Neuronal stem cell (in vitro differentiated cells): ENCODE data around the gene CCL11.

Experiments
- DNase-seq: peaks from one replicate; pipeline ENCODE4 v3.0.0-alpha.2; 2013; ENCODE audit warnings: low spot score
- H2AFZ ChIP-seq: one replicate; pipeline ENCODE4 v1.6.1; 2013; ENCODE audit warnings: mild to moderate bottlenecking, low read length, inconsistent platforms
- H2AK5ac ChIP-seq: 2 replicates; pipeline ENCODE4 v1.6.1; 2013; ENCODE audit warnings: low read depth, mild to moderate bottlenecking, inconsistent platforms, low read length, moderate library complexity, mixed read lengths
- H2BK120ac ChIP-seq: 2 replicates; pipeline ENCODE4 v1.6.1; 2013; ENCODE audit warnings: low read depth, mild to moderate bottlenecking, inconsistent platforms, low read length, moderate library complexity, mixed read lengths
- H2BK12ac ChIP-seq: one replicate; pipeline ENCODE4 v1.6.1; 2013; ENCODE audit warnings: low read length, inconsistent platforms
- H2BK15ac ChIP-seq: 2 replicates; pipeline ENCODE4 v1.6.1; 2013; ENCODE audit warnings: mild to moderate bottlenecking, low read length, inconsistent platforms, mixed read lengths
- H2BK5ac ChIP-seq: one replicate; pipeline ENCODE4 v1.6.1; 2013; ENCODE audit warnings: inconsistent platforms, mild to moderate bottlenecking, low read length, moderate library complexity
- H3K14ac ChIP-seq: one replicate; pipeline ENCODE4 v1.6.1; 2013; ENCODE audit warnings: low read length, inconsistent platforms
- H3K18ac ChIP-seq: 2 replicates; pipeline ENCODE4 v1.6.1; 2013; ENCODE audit warnings: low read length, inconsistent platforms
- H3K23ac ChIP-seq: 2 replicates; pipeline ENCODE4 v1.6.1; 2013; ENCODE audit warnings: low read depth, mild to moderate bottlenecking, mixed read lengths, low read length, inconsistent platforms; ENCODE audit not compliant: poor library complexity
- H3K27ac ChIP-seq: replicated peaks from 3 replicates; pipeline ENCODE4 v1.5.1; 2013; ENCODE audit warnings: low read length, inconsistent platforms
- H3K27me3 ChIP-seq, 3 experiments: 2 replicates each; pipeline ENCODE4 v1.6.1; 2013; ENCODE audit warnings: low read length in 3 of 3, mild to moderate bottlenecking in 2 of 3, inconsistent platforms in 1 of 3, low read depth in 1 of 3, mixed read lengths in 1 of 3, moderate library complexity in 1 of 3; ENCODE audit not compliant: control insufficient read depth in 3 of 3, insufficient read depth in 3 of 3
- H3K36me3 ChIP-seq, 2 donors: replicated peaks in 1 of 2; 2 replicates each; pipeline ENCODE4 v1.6.1; 2013; ENCODE audit warnings: low read length in 2 of 2; ENCODE audit not compliant: control insufficient read depth in 2 of 2, insufficient read depth in 2 of 2
- H3K4ac ChIP-seq: 2 replicates; pipeline ENCODE4 v1.6.1; 2013; ENCODE audit warnings: inconsistent platforms, mild to moderate bottlenecking, low read length, moderate library complexity
- H3K4me1 ChIP-seq, 2 donors: 1 replicate in 1 of 2; 2 replicates in 1 of 2; pipeline ENCODE4 v1.6.1; 2013; ENCODE audit warnings: low read length in 2 of 2, low read depth in 1 of 2; ENCODE audit not compliant: control insufficient read depth in 2 of 2, insufficient read depth in 1 of 2
- H3K4me2 ChIP-seq: one replicate; pipeline ENCODE4 v1.6.1; 2013; ENCODE audit warnings: mild to moderate bottlenecking, low read length, inconsistent platforms; ENCODE audit not compliant: insufficient read depth, poor library complexity, severe bottlenecking
- H3K4me3 ChIP-seq, 2 donors: 2 replicates each; pipeline ENCODE4 v1.5.1; 2013; ENCODE audit warnings: low read length in 2 of 2, mild to moderate bottlenecking in 2 of 2, inconsistent platforms in 1 of 2, moderate library complexity in 1 of 2
- H3K79me1 ChIP-seq: one replicate; pipeline ENCODE4 v1.6.1; 2013; ENCODE audit warnings: low read depth, mild to moderate bottlenecking, inconsistent platforms, low read length, moderate library complexity
- H3K9ac ChIP-seq: one replicate; pipeline ENCODE4 v1.6.1; 2013; ENCODE audit warnings: mild to moderate bottlenecking, low read depth, low read length, inconsistent platforms; ENCODE audit not compliant: poor library complexity
- H3K9me3 ChIP-seq, 2 donors: replicated peaks in 1 of 2; 2 replicates each; pipeline versions ENCODE3 to v1.6.1; 2013; ENCODE audit warnings: low read length in 2 of 2, mild to moderate bottlenecking in 2 of 2, inconsistent platforms in 1 of 2, low read depth in 1 of 2, mixed read lengths in 1 of 2, moderate library complexity in 1 of 2; ENCODE audit not compliant: control insufficient read depth in 2 of 2, insufficient read depth in 1 of 2
- H4K8ac ChIP-seq: one replicate; pipeline ENCODE4 v1.6.1; 2013; ENCODE audit warnings: low read depth, mild to moderate bottlenecking, inconsistent platforms, low read length, moderate library complexity
- H4K91ac ChIP-seq: one replicate; pipeline ENCODE4 v1.6.1; 2013; ENCODE audit warnings: low read length, low read depth, mild to moderate bottlenecking, inconsistent platforms; ENCODE audit not compliant: poor library complexity
- WGBS, 2 donors: extraction: QIAGEN DNeasy Blood & Tissue Kit; methylation state at CpG; one replicate each; pipeline ENCODE4 v1.1.7; 2013; ENCODE audit warnings: missing lambda C conversion rate in 2 of 2, mixed read lengths in 1 of 2; ENCODE audit not compliant: insufficient read length in 2 of 2, insufficient replicate concordance in 1 of 2; ENCODE audit errors: extremely low coverage in 2 of 2; 5-methylcytosine and 5-hydroxymethylcytosine counted together

The CCL11 gene

GRCh38 chr17:34305606-34306005 lies 20.1 kb downstream of the CCL11 start:
- H3K4me2 ChIP-seq: no peak overlapping the region
- H3K9me3 ChIP-seq: no peaks in the 10 kb centered on the region
- H3K9ac ChIP-seq: no peak overlapping the region
- no peak overlapping the region for H2BK120ac ChIP-seq
- no peak overlapping the region for H2AK5ac ChIP-seq
- H3K27me3 ChIP-seq: no peaks in the 10 kb centered on the region
- H3K14ac ChIP-seq: no peak overlapping the region
- H3K4me3 ChIP-seq: no peak overlapping the region
- H3K4me1 ChIP-seq: no peaks in the 10 kb centered on the region
- no peak overlapping the region for H2AFZ ChIP-seq
- no peak overlapping the region for H2BK15ac ChIP-seq
- H4K91ac ChIP-seq: no peak overlapping the region
- no peak overlapping the region for H2BK5ac ChIP-seq
- no peak overlapping the region for H3K4ac ChIP-seq
- no peak overlapping the region for H3K23ac ChIP-seq
- no peak overlapping the region for H3K27ac ChIP-seq
- no peak overlapping the region for H3K18ac ChIP-seq
- no peaks in the 10 kb centered on the region for H3K36me3 ChIP-seq
- H3K79me1 ChIP-seq: no peaks in the 10 kb centered on the region
- DNase-seq: no peak
- no peak overlapping the region for H4K8ac ChIP-seq
- no peak overlapping the region for H2BK12ac ChIP-seq

GRCh38 chr17:34306466-34306865 lies 20.9 kb downstream of the CCL11 start:
- H3K36me3 ChIP-seq: no peaks in the 10 kb centered on the region
- no peaks in the 10 kb centered on the region for H3K27me3 ChIP-seq
- WGBS, 2 donors: no CpG with 5 or more reads among the region's 3 CpGs
- no peak overlapping the region for H3K4me2 ChIP-seq
- H3K9me3 ChIP-seq: no peaks in the 10 kb centered on the region
- H3K27ac ChIP-seq: no peak overlapping the region
- H4K8ac ChIP-seq: no peak overlapping the region
- H3K4me1 ChIP-seq: no peaks in the 10 kb centered on the region
- H3K14ac ChIP-seq: no peak overlapping the region
- H4K91ac ChIP-seq: no peak overlapping the region
- no peak overlapping the region for H3K4me3 ChIP-seq
- H3K9ac ChIP-seq: no peak overlapping the region
- H2BK12ac ChIP-seq: no peak overlapping the region
- no peaks in the 10 kb centered on the region for H3K79me1 ChIP-seq
- no peak overlapping the region for H2AK5ac ChIP-seq
- no peak overlapping the region for H2BK5ac ChIP-seq
- no peak overlapping the region for H3K4ac ChIP-seq
- no peak overlapping the region for H2BK120ac ChIP-seq
- H3K18ac ChIP-seq: no peak overlapping the region
- no peak overlapping the region for H2BK15ac ChIP-seq
- H2AFZ ChIP-seq: no peak overlapping the region
- DNase-seq: no peak
- H3K23ac ChIP-seq: no peak overlapping the region

GRCh38 chr17:34307110-34307509 lies 21.6 kb downstream of the CCL11 start:
- Histone ChIP-seq H3K4me3 (no peak overlapping the region), H4K91ac (no peak overlapping the region)

GRCh38 chr17:34308371-34308770 lies 22.8 kb downstream of the CCL11 start:
- no peak overlapping the region for H3K9ac ChIP-seq
- no peaks in the 10 kb centered on the region for H3K36me3 ChIP-seq
- no peak overlapping the region for H2AK5ac ChIP-seq
- no peak for DNase-seq
- no peak overlapping the region for H2BK12ac ChIP-seq
- H3K4me1 ChIP-seq: no peaks in the 10 kb centered on the region
- no peak overlapping the region for H3K23ac ChIP-seq
- no peak overlapping the region for H4K8ac ChIP-seq
- no peaks in the 10 kb centered on the region for H3K27me3 ChIP-seq
- H2BK15ac ChIP-seq: no peak overlapping the region
- H3K4me2 ChIP-seq: no peak overlapping the region
- no peak overlapping the region for H3K18ac ChIP-seq
- no peak overlapping the region for H3K4ac ChIP-seq
- no peak overlapping the region for H3K27ac ChIP-seq
- H2AFZ ChIP-seq: no peak overlapping the region
- no peak overlapping the region for H2BK120ac ChIP-seq
- no peak overlapping the region for H4K91ac ChIP-seq
- no peaks in the 10 kb centered on the region for H3K79me1 ChIP-seq
- no peak overlapping the region for H2BK5ac ChIP-seq
- no peaks in the 10 kb centered on the region for H3K9me3 ChIP-seq
- H3K14ac ChIP-seq: no peak overlapping the region
- no peak overlapping the region for H3K4me3 ChIP-seq

More at GRCh38 chr17:34307110-34307509, 21.6 kb downstream of the CCL11 start:
- Histone ChIP-seq H3K36me3 (no peaks in the 10 kb centered on the region), H2AFZ (no peak overlapping the region), H3K27ac (no peak overlapping the region), H3K9me3 (no peaks in the 10 kb centered on the region), H3K4ac (no peak overlapping the region), H3K4me2 (no peak overlapping the region), H3K9ac (no peak overlapping the region), H2BK12ac (no peak overlapping the region), H3K23ac (no peak overlapping the region), H2BK120ac (no peak overlapping the region), H3K14ac (no peak overlapping the region), H2AK5ac (no peak overlapping the region), H2BK15ac (no peak overlapping the region), H2BK5ac (no peak overlapping the region), H4K8ac (no peak overlapping the region), H3K4me1 (no peaks in the 10 kb centered on the region), H3K79me1 (no peaks in the 10 kb centered on the region), H3K18ac (no peak overlapping the region), H3K27me3 (no peaks in the 10 kb centered on the region)
- no peak for DNase-seq
- no CpG with 5 or more reads among the region's 3 CpGs for WGBS, 2 donors
